NK-92 (cell line): ENCODE data around the gene SACM1L.

Source experiments
- DNase-seq: peaks from one replicate; lab custom pipeline; 2025; ENCODE audit not compliant: unreplicated experiment; lab: John Stamatoyannopoulos, UW

SACM1L gene

DNA sequence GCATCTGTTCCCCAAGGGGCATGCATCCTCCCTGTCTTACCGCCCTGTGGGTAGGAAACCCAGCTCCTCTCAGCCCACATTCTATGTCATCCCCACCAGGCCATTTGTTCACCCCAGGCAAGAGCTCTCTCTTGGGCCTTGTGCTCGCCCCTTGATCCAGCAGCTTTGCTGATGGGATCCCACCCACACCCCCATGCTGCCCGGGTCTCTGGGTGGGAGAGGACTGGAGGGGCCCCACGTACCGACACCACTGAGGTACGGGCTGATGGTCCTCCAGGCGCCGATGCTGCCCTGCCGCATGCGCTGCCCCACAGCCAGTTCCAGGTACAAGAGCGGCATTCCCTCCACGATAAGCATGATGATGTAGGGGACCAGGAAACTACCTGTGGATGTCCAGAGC lies 92.6 kb downstream of the SACM1L start:
- DNase-seq = no peak

- no peak for DNase-seq
Observed at GRCh38 chr3:45782381-45782780, 93.2 kb downstream of the SACM1L start.

DNA sequence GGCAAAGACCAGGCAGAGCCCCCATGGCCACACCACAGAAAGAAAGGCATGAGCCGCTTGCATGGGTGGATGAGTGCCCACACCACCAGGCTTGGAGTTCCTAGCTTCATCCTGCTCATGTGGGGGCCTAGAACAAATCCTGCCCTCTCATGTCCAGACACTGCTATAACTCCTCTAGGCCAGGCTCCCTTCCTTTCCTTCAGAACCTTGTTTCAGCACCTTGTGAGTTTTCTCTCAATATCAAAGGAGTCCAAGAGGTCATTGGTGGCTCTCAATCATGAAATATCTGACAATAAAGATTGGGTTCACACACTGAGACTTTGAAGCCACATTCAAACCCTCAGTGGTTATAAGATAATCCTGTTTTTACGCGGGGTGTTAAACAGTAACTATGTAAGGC lies 94.5 kb downstream of the SACM1L start:
- DNase-seq = no peak

- no peak for DNase-seq
Observed at GRCh38 chr3:45785605-45786150, 96.5 kb downstream of the SACM1L start.

DNA sequence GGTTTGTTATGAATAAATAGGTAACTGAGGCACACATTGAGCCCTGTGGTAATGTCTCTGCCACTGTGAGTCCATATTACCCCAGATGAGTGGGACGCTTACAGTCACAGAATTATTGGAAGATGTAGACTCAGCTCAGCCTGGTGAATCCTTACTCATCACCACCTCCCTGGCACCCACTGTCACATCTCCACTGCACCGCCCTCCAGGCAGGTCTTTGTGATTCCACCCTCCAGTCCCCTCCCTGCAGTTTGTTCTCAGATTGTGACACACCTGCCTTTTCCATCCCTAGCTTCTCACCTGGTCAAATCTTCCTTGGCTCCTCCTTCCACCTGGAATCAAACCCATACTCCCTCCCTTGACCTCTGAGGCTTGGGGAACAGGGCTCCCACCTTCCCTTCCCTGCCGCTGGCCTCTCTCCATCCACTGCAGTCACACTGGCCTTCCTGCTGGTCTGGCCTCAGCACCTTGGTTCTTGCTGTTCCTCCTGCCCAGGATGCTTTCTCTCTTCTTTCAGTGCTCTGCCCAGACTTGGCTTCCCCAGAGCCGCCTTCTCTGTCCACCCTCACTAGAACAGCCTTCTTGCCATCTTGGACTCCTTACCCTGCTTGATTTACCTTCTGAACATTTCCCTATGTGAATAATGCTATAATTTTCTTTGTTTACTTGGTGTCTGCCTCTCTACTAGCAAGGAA lies 97.8 kb downstream of the SACM1L start:
- no peak for DNase-seq

DNA sequence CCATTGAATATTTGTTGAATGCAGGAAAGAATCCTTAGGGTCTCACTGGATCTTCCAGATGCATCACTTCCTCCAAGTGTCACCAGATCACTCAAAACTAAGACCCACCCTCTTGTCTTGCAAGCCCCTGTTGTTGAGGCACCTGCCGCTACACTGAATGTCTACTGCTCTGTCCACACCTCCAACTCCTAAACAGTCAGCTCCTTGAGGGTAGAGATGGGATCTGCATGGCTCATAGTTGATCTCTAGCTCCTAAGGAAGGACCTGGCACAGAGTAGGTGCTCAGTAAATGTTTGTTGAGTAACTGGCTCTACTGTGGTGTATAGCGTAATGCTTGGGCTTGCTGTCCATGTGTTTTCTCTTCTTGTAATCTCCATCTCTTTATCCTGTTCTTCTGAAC lies 98.4 kb downstream of the SACM1L start:
- no peak for DNase-seq

- no peak for DNase-seq
Observed at GRCh38 chr3:45789235-45789812, 100.1 kb downstream of the SACM1L start.

DNA sequence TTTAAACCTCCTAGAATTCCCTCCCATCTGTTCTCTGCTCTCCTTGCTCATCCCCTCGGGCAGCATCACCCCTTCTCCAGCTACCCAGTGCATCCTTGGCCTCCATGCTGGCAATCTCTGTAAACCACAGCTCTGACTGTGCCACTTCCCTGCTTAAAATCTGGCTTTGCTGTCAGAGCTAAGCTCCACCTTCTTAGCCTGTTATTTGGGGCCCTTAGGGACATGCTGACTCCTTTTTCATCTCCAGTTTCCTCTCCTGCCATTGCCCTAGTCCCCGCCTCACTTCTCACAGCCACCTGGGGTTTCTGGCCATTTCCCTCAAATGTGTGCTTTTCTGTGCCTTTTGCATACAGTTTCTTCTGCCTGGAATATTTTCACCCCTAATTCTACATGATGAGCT lies 101.4 kb downstream of the SACM1L start:
- no peak for DNase-seq

- DNase-seq = no peak
Observed at GRCh38 chr3:45792036-45792435, 102.8 kb downstream of the SACM1L start.

GRCh38 chr3:45792516-45793172 lies 103.4 kb downstream of the SACM1L start:
- no peak for DNase-seq

- no peak for DNase-seq
Observed at GRCh38 chr3:45793482-45794176, 104.4 kb downstream of the SACM1L start.

DNA sequence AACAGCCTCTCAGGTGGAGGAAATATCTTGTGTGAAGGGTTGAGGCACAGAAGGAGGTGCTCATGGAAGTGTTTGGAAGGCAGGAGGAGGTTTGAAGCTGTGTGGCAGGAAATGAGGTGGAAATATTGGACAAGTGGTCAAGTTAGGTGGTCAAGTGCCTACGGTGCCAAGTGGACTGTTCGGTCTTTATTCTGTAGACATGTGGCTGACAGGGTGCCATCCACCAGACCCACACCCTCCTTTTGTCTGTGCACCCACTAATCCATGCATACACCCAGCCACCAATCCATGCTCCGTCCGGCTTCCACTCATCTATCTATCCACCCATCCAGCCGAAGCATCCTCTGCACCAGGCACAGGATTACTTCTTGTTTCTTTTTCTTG lies 105.0 kb downstream of the SACM1L start:
- no peak for DNase-seq

GRCh38 chr3:45794660-45795059 lies 105.5 kb downstream of the SACM1L start:
- DNase-seq = no peak
